Keratinocyte (primary cell): ENCODE data around the gene MAGI2.

ENCODE experiments used
- CTCF ChIP-seq, 3 experiments: IDR thresholded peaks in 1 of 3; conservative IDR thresholded peaks in 1 of 3; optimal IDR thresholded peaks in 1 of 3; 2 replicates in 2 of 3; 3 replicates in 1 of 3; pipeline versions ENCODE3 to v1.5.1; 2011; ENCODE audit warnings: low read length in 3 of 3, mild to moderate bottlenecking in 3 of 3, moderate library complexity in 2 of 3, control low read depth in 1 of 3, inconsistent platforms in 1 of 3; ENCODE audit not compliant: insufficient read depth in 2 of 3; ENCODE audit errors: extremely low read depth in 1 of 3
- EZH2 ChIP-seq: IDR thresholded peaks from one replicate; pipeline ENCODE4 v1.6.1; 2012; ENCODE audit warnings: inconsistent platforms, mild to moderate bottlenecking, low read length, moderate library complexity

GRCh38 chr7:79282070-79282694 is 171.3 kb downstream of the MAGI2 start:
- peak; percentile 33 to 56 (median 35) for TF ChIP-seq CTCF (optimal IDR thresholded peaks at IDR 0.05 in 1 of 3, IDR thresholded peaks at IDR 0.05 in 1 of 3, conservative IDR thresholded peaks at IDR 0.05 in 1 of 3; ENCODE audit: extremely low read depth in 1 of 3, insufficient read depth in 2 of 3, low read length in 3 of 3)
- TF ChIP-seq EZH2: no peak
